GM21367 (cell line): ENCODE results near the gene NDUFA13.

Source experiments
- ATAC-seq: cut with Tn5 transposase; IDR thresholded peaks from one replicate; pipeline ENCODE4 v1.9.1; 2021; ENCODE audit not compliant: unreplicated experiment

Gene NDUFA13

GRCh38 chr19:19506592-19506991 lies 9.4 kb upstream of the NDUFA13 start:
- ATAC-seq, result no peak

DNA sequence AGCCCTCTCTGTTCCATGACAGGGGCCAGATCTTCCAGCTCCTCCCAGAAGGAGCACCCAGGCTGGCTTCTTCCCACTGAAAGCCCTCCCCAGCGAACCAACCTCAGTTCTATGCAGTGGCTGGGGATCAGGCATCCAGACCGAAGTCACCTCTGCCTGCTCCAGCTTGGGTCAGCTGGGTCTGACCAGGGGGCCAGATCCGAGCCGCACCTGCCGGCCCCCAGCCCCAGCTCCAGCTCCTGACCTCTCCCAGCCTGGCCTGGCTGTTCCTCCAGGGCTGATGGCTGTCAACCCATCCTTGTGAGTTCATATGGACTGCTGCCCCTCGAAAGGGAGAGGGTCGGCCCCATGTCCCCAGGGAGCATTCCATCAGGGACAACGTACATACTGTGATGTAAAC lies 8.7 kb upstream of the NDUFA13 start:
- no peak for ATAC-seq

- ATAC-seq, result no peak
Measured at GRCh38 chr19:19508217-19508616, 7.8 kb upstream of the NDUFA13 start.

- no peak for ATAC-seq
Measured at GRCh38 chr19:19510432-19510831, 5.6 kb upstream of the NDUFA13 start.

DNA sequence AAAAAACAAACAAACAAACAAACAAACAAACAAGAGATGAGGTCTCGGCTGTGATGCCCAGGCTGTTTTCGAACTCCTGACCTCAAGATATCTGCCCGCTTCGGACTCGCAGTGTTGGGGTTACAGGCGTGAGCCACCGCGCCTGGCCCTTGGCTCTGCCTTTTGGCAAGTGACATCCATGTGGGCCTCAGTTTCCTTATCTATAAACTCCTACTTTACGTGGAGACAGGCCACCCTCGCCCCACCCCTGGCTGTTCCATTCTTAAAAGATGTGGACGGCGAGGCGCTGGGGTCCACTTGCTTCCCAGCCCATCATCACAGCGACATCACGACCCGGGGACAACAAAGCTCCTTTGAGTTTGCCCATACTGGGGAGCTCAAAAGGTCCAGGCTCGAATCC lies 2.3 kb upstream of the NDUFA13 start:
- no peak for ATAC-seq

- no peak for ATAC-seq
Measured at GRCh38 chr19:19514215-19514657, 1.8 kb upstream of the NDUFA13 start.

- ATAC-seq, result no peak
Measured at GRCh38 chr19:19514881-19515641, 964 bp upstream of the NDUFA13 start, which contains the start of gene TSSK6. TSSK6 (minus strand) TSS chr19:19515548; CDS start chr19:19515427, 121 bp downstream.

GRCh38 chr19:19517235-19517619 lies 1.2 kb downstream of the NDUFA13 start:
- no peak for ATAC-seq

DNA sequence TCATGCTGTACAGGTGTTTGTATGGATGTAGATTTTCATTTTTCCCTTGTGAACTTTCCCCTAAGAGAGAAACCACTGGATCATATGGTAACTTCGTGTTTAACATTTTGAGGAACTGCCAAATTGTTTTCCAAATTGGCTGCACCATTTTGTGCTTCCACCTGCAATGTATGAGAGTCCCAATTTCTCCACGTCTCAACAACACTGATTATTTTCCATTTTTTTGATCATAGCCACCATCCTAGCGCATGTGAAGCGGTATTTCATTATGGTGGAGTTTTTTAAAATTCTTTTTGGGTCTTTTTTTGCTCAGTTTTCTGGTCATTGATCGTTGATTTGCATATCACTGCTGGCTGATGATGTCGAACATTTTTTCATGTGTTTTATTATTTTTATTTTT lies 5.0 kb downstream of the NDUFA13 start:
- ATAC-seq, result no peak

- ATAC-seq, result no peak
Measured at GRCh38 chr19:19523177-19523576, 7.2 kb downstream of the NDUFA13 start.

GRCh38 chr19:19524053-19524452 lies 8.0 kb downstream of the NDUFA13 start:
- no peak for ATAC-seq

GRCh38 chr19:19525611-19526380 lies 9.8 kb downstream of the NDUFA13 start:
- ATAC-seq, result no peak

DNA sequence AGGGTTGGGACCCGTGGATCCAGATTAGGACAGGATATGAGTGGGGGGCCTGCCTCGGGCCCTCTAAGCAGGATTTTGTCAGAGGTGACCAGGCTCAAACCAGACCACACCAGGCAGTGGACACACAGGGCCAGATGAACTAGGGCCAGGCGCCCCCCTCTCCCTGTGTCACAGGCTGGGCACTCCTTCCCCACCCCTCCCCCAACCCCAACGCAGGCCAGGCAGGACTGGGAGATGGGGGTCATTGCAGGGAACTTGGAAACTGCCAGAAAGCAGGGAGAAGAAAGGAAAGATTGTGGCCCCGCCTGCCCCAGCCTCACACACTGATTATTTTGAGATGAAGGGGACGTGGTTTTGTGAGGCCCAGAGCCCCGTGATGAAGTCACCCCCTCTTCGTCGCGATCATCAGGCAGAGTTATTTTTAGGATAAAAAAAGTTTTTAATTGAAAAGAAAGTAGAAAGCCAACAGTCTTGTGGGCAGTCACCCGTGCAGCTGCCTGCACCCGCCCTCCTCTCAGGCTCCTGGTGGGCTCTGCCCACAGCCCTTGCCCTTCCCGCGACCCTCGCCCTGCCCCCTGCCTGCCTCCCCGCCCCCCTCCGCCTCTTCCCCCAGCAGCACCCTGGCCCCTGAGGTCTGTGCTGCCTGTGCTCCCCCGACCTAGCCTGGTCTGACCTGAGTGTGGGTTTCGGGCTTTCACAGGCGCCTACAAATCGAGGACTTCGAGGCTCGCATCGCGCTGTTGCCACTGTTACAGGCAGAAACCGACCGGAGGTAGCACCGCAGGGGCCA lies 10.8 kb downstream of the NDUFA13 start:
- ATAC-seq, result no peak

GRCh38 chr19:19527371-19527656 lies 11.3 kb downstream of the NDUFA13 start:
- no peak for ATAC-seq

- no peak for ATAC-seq
Measured at GRCh38 chr19:19527674-19528625, 11.9 kb downstream of the NDUFA13 start.

DNA sequence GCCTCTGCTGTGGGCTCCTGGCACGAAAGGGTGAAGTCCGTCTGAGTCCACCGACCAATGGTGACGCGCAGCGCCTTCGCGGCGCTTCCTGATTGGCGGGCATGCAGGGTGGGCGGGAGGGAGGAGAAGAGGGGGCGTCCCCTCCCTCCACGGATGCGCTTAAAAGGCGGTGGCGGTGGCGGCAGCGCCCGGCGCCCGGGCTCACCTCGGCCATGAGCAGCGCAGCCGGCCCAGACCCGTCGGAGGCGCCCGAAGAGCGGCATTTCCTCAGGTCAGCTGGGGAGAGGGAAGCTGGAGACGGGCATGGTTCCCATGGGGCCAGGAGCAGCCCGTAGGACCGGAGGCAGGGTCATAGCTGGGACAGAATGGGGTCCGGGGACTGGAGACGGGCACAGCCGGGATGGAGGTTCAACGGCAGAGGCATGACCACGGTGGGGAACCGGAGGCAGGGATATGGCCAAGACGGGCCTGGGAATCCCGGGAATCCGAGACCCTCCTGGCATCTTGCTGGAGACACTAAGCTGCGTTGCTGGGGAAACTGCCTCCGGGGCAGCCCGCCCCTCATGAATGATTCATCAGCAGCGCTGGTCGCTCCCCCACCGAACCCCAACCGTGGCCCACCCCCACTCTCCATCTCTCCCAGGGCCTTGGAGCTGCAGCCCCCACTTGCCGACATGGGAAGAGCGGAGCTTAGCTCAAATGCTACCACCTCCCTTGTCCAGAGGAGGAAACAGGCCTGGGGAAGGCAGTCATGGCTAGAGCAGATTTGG lies 12.9 kb downstream of the NDUFA13 start, which contains the start of gene YJEFN3:
Gene YJEFN3 (plus strand): TSS at position 191 of the 770 bp plus-strand sequence. CDS start 22 bp downstream, at position 213.
- no peak for ATAC-seq

DNA sequence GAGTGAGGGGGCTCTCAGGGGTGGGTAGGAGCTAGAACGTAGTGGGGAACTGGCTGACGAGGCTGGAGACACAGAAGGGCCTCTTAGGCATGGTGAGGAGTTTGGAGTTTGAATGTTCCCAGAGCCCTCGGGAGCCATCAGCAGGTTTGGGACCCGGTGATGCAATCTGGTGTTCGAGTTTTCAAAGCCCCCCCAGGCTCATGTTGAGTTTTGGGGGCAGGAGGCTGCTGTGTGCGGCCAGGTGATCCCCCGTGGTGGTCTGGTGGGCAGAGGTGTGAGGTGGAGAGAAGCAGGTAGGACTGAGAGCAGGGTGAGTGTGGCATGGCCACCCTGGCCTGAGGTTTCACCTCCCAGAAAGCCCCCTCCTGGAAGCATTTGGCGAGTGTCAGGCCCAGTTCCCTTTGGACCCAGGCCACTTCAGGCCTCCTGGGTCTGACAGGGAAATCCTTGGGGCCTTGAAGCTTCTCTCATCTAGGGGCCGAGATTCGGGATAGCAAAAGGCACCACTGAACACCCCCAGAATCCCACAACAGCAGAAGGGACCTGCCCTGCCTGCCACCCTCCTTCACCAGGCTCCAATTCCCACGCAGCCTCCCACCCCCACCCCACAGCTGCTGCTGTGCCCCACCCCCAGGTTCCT lies 13.9 kb downstream of the NDUFA13 start:
- ATAC-seq, result no peak

GRCh38 chr19:19530423-19530804 lies 14.4 kb downstream of the NDUFA13 start:
- no peak for ATAC-seq

DNA sequence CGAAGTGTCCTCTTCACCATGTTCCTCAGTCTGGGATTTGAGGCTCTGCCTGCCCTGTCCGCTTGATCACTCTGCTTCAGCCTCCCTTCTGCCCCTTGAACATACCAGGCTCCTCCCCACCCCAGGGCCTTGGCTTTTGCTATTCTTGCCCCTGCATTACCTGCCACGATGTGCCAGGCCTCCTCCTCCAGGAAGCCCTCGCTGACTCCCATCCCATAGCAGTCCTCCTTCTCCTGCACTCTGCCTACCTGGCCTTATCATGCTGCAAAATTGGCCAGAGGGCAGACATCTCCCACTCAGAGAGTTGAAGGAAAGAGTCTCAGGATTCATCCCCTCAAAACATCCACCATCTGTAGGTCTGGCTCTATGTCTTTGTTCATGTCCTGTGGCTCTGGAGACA lies 14.9 kb downstream of the NDUFA13 start:
- no peak for ATAC-seq
